GM13976 (cell line): Measurements from ENCODE around the gene TAF1B.

ENCODE experiments used
- DNase-seq: peaks from one replicate; pipeline ENCODE4 v3.0.0; 2012; ENCODE audit warnings: low spot score
- in situ Hi-C: fragments of 300-500 bp; cut with MboI; formaldehyde crosslinking; loops from one replicate; pipeline ENCODE4 v1.12.0; 2022; ENCODE audit warnings: low sequenced_read_pairs, mixed read lengths, inconsistent platforms; ENCODE audit not compliant: unreplicated experiment
- TF ChIP-seq, protein P1 (sequence below): IDR thresholded peaks from 2 replicates; pipeline ENCODE4 v1.5.1; 2012; ENCODE audit warnings: borderline replicate concordance, mild to moderate bottlenecking; ENCODE audit not compliant: insufficient read depth; ENCODE audit errors: extremely low read depth, missing control alignments, control extremely low read depth

Gene TAF1B

DNA sequence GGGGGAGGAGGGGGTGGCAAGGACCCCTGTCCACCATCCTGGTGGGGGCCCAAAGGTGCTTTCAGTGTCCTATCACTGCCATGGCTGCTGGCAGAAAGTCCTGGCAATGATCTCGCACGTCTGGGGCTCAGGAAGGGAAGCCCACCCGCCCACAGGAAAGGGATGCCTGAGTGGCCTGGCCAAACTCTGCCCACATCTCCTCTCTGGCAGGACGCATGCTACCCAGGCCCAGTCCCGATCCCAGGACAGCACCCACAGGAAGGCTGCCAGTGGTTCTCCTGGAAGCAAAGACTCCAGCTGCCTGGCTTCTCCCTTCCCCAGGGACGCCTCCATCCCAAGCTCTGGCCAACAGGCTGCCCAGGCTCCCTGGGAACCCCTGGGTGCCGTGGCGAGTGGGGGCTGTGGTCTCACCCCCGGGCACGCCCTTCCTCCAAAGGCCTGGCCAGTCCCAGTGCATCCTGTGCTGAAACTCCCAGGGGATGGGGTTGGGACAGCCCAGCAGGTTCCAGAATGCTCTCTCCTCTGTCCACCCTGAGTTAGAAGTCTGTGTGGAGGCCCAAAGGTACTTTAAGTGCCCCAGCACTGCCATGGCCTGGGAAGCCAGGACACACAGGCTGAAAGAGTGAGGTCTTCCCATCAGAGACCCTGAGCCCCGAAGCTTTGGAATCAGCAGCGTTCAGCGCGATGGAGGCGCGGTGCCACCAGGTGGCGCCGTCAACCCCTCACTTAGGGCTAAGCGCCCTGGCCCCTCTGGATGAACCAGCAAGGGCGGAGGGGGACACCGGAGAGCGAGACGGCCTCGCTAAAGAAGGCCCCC is 29.8 kb upstream of the TAF1B start:
- DNase-seq: peak; percentile 89
- in situ Hi-C loops: loop anchor here (10.0 kb wide), 1 partner anchor 241 kb away; no protein-coding TSS in a partner anchor
- TF ChIP-seq, protein P1, sequence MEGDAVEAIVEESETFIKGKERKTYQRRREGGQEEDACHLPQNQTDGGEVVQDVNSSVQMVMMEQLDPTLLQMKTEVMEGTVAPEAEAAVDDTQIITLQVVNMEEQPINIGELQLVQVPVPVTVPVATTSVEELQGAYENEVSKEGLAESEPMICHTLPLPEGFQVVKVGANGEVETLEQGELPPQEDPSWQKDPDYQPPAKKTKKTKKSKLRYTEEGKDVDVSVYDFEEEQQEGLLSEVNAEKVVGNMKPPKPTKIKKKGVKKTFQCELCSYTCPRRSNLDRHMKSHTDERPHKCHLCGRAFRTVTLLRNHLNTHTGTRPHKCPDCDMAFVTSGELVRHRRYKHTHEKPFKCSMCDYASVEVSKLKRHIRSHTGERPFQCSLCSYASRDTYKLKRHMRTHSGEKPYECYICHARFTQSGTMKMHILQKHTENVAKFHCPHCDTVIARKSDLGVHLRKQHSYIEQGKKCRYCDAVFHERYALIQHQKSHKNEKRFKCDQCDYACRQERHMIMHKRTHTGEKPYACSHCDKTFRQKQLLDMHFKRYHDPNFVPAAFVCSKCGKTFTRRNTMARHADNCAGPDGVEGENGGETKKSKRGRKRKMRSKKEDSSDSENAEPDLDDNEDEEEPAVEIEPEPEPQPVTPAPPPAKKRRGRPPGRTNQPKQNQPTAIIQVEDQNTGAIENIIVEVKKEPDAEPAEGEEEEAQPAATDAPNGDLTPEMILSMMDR: peak; percentile 92

DNA sequence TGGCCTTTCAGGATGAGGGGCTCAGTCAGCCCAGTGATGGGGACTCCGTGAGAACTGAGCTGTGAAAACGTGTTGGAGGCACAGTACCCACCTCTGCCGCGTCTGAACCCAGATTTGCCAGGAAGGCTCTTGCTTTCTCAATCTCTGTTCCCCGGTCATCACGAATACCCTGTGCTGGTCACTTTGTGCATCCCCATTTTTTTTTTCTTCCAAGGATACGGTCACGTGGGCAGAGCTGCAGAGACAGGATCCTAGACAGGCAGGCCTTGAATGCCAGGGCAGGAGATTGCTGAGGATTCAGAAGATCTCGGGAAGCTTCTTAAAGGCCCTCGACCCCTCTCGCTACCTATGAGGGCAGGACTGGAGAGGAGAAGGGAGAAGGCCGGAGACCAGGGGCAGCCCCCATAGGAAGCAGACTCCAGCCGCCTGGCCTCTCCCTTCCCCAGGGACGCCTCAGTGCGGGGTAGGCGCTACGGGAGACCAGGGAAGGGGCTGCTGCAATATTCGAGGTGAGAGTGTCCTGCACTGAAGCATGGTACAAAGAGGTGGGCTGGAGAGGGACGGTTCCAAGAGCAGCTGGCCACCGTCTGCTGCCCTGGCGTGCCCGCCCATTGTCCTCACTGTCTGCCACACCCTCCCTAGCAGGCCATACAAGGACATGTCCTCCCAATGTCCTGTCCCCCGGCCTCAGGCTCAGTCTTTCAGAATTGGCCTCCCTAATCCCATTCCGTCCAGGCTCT is 29.0 kb upstream of the TAF1B start:
- peak; percentile 20 for DNase-seq
- TF ChIP-seq, protein P1: no peak
- in situ Hi-C loops: loop anchor here (10.0 kb wide), 1 partner anchor 241 kb away; no protein-coding TSS in a partner anchor

DNA sequence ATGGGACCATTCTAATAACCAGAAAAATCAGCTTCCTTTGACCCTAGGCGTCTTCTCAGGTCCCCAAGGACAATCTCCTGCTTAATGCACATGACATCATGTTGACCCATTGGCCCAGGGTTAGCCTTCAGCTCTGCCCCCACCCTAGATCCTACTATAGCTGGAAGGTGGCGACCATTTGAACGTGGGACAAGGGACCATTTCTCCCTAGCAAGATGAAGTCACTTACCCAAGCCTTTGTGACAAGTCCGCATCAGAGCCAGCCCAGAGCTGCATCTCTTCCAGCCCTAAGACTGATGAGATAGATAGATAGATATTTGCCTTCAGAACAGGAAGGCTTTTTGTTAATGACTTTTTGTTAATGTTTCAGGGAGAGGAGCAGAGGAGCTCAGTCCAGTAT is 28.2 kb upstream of the TAF1B start:
- in situ Hi-C loops: loop anchor here (10.0 kb wide), 1 partner anchor 240 kb away; no protein-coding TSS in a partner anchor

DNA sequence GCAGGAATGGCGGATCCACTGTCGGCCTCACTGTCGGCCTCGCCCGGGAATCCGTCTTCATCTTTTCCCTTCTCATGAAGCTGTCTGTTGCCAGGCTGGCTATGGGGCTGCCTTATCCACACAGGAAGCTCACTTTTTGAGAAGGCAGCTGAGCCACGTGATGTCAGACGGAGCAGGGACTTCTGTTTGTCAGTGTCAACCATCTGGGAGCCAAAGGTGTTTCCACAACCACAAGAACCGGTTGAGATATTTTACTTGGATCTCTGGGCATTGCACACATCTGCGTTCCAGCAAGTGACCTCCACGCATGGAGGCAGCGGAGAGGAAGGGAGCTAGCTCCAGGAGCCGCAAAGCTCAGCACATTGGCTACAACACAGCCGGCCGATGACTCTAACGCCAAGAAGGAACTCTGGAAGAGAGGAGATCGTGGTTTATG is 27.4 kb upstream of the TAF1B start:
- in situ Hi-C loops: loop anchor here (10.0 kb wide), 1 partner anchor 239 kb away; no protein-coding TSS in a partner anchor
- DNase-seq: no peak
- TF ChIP-seq, protein P1: no peak

More for the DNA sequence above, 28.2 kb upstream of the TAF1B start:
- DNase-seq: no peak
- TF ChIP-seq, protein P1: no peak

DNA sequence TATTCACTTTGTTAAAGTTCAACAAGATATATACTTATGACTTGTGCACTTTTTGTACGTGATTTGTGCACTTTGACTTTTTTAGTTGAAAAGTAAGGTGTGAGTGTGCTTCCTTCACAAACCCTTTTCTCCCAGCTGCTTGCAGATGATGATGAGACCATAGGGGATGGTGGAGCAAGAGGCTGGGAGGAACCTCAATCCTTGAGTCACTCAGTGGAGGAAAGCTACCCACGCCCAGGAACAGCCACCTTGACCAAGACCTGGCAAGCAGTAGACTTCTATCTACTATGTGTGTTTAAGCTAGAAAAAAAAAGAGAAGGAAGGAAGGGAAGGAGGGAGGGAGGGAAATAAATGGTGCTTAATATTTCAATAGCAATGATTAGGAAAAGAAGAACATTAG is 25.2 kb upstream of the TAF1B start:
- no peak for DNase-seq
- TF ChIP-seq, protein P1: no peak
- in situ Hi-C loops: loop anchor here (10.0 kb wide), 1 partner anchor 237 kb away; no protein-coding TSS in a partner anchor

DNA sequence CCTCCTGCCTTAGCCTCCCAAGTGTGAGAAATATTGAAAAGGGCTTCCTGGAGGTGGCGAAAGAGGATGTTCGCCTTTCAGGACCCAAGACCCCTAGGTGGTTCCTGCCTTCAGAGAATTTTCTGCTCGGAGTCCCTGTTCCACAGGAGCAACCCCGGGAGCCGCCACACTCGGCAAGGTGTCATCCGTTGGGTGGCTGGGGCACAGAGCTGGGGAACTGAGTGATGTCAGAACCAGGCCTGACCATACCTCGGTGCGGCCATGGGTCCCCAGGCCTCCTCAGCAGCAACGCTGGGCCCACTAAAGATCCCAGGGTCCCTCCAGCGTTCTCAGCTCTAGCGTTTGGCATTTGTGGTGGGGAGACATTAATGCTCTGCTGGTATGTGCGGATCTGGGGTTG is 23.7 kb upstream of the TAF1B start:
- in situ Hi-C loops: loop anchor here (10.0 kb wide), 1 partner anchor 235 kb away; no protein-coding TSS in a partner anchor

More for the DNA sequence above, 23.7 kb upstream of the TAF1B start:
- TF ChIP-seq, protein P1: no peak
- no peak for DNase-seq
